HepG2 (cell line): ENCODE data around the gene LMAN1L. TPM values are rescaled to one million over a fixed set of nuclear protein-coding genes. Genes with fewer than 3 reads are reported as not detected.

Experiments
- ATAC-seq: fragments of 200-7000 bp; cut with Tn5 transposase; 3 replicates; pipeline ENCODE4 v1.9.1; 2020; ENCODE audit warnings: mild to moderate bottlenecking, moderate library complexity
- BruUV-seq: library from RNA; stranded (reverse); fragments of 400-500 nt; replicated peaks from 2 replicates; lab custom pipeline; 2021; lab: Mats Ljungman, UMichigan
- CTCF ChIA-PET: fragments of 300-600 bp; formaldehyde crosslinking; extraction: SDS; loops from one replicate; lab custom pipeline; 2021; ENCODE audit warnings: low total read pairs, inconsistent platforms, low intra/inter-chr PET ratio; lab: Yijun Ruan, JAX
- POLR2A ChIA-PET: fragments of 350-600 bp; sonication (Branson Sonifier 250); formaldehyde crosslinking; loops from one replicate; lab custom pipeline; 2020; ENCODE audit warnings: antibody characterized with exemption, inconsistent platforms; lab: Yijun Ruan, JAX
- DNase-seq: peaks from one replicate; pipeline ENCODE4 v3.0.0-alpha.2; 2015; ENCODE audit warnings: low spot score
- FAIRE-seq: peaks from 3 replicates; lab custom pipeline; 2011; peaks lifted over from hg19 to GRCh38; lab: Jason Lieb, UNC
- H2AFZ ChIP-seq: one replicate; pipeline ENCODE4 v1.6.1; 2011; ENCODE audit warnings: low read length, inconsistent platforms
- H3K27ac ChIP-seq: fragments of 300-600 bp; 3 replicates; pipeline ENCODE4 v1.8.0; 2011; ENCODE audit warnings: mixed run types, mild to moderate bottlenecking, mixed read lengths, low read length, inconsistent platforms; ENCODE audit not compliant: insufficient read depth; ENCODE audit errors: extremely low read length
- H3K27me3 ChIP-seq, 2 experiments: fragments of 200-600 bp in 1 of 2; 2 replicates in 1 of 2; 3 replicates in 1 of 2; pipeline versions ENCODE4 v1.6.0 to v1.8.0; 2011; ENCODE audit warnings: low read length in 2 of 2, mild to moderate bottlenecking in 2 of 2, moderate library complexity in 2 of 2, inconsistent platforms in 1 of 2; ENCODE audit not compliant: insufficient read depth in 2 of 2, control insufficient read depth in 1 of 2
- H3K36me3 ChIP-seq, 2 experiments: fragments of 200-600 bp in 1 of 2; replicated peaks in 1 of 2; 2 replicates in 1 of 2; 3 replicates in 1 of 2; pipeline versions ENCODE4 v1.5.1 to v1.8.0; 2011; ENCODE audit warnings: low read length in 2 of 2, inconsistent platforms in 1 of 2; ENCODE audit not compliant: insufficient read depth in 2 of 2, control insufficient read depth in 1 of 2
- H3K4me1 ChIP-seq: 2 replicates; pipeline ENCODE4 v1.5.1; 2012; ENCODE audit warnings: low read length, inconsistent platforms; ENCODE audit not compliant: insufficient read depth
- H3K4me2 ChIP-seq: 2 replicates; pipeline ENCODE4 v1.6.0; 2011; ENCODE audit warnings: low read depth, low read length, inconsistent platforms
- H3K4me3 ChIP-seq, 3 experiments: fragments of 200-600 bp in 1 of 3; sonication (generic), shearing (Covaris generic) in 1 of 3; replicated peaks in 1 of 3; 2 replicates each; pipeline ENCODE4 v1.5.1; 2011 to 2016; ENCODE audit warnings: low read length in 3 of 3, inconsistent platforms in 2 of 3, low read depth in 2 of 3, mild to moderate bottlenecking in 2 of 3, control low read depth in 1 of 3, mixed read lengths in 1 of 3; ENCODE audit not compliant: insufficient read depth in 1 of 3
- H3K79me2 ChIP-seq: one replicate; pipeline ENCODE4 v1.6.1; 2011; ENCODE audit warnings: low read length, inconsistent platforms; ENCODE audit not compliant: insufficient read depth
- H3K9ac ChIP-seq: 2 replicates; pipeline ENCODE4 v1.6.0; 2011; ENCODE audit warnings: mild to moderate bottlenecking, low read depth, low read length, inconsistent platforms; ENCODE audit not compliant: insufficient read depth
- H3K9me3 ChIP-seq: 2 replicates; pipeline ENCODE4 v1.5.1; 2012; ENCODE audit warnings: mild to moderate bottlenecking, low read length
- H4K20me1 ChIP-seq: 2 replicates; pipeline ENCODE4 v1.6.0; 2011; ENCODE audit warnings: inconsistent platforms, mild to moderate bottlenecking, low read length, moderate library complexity; ENCODE audit not compliant: insufficient read depth
- BRD4 ChIP-seq: sonication (generic); formaldehyde crosslinking; IDR thresholded peaks from 2 replicates; pipeline ENCODE4 v1.4.0; 2020; ENCODE audit warnings: missing genetic modification reagents
- MEF2D ChIP-seq: sonication (generic); formaldehyde crosslinking; IDR thresholded peaks from 2 replicates; pipeline ENCODE4 v1.5.1; 2020; ENCODE audit warnings: mild to moderate bottlenecking, missing genetic modification reagents
- STAG1 ChIP-seq: sonication (generic); formaldehyde crosslinking; IDR thresholded peaks from 2 replicates; pipeline ENCODE4 v1.4.0; 2020; ENCODE audit warnings: missing genetic modification reagents
- UBTF ChIP-seq: sonication (generic); formaldehyde crosslinking; IDR thresholded peaks from 2 replicates; pipeline ENCODE4 v1.4.0; 2020; ENCODE audit warnings: mild to moderate bottlenecking, missing genetic modification reagents
- ZBTB20 ChIP-seq: sonication (generic); formaldehyde crosslinking; IDR thresholded peaks from 2 replicates; pipeline ENCODE4 v1.8.1; 2023; ENCODE audit warnings: missing genetic modification reagents, low read depth, mild to moderate bottlenecking, borderline replicate concordance
- ZBTB7A ChIP-seq: sonication (generic); formaldehyde crosslinking; IDR thresholded peaks from 2 replicates; pipeline ENCODE4 v1.8.0; 2022; ENCODE audit warnings: mild to moderate bottlenecking, missing genetic modification reagents
- ZNF580 ChIP-seq: IDR thresholded peaks from 2 replicates; pipeline ENCODE4 v1.6.1; 2016; ENCODE audit warnings: low read depth, borderline replicate concordance
- whole genome bisulfite sequencing: methylation state at CpG from one replicate; pipeline ENCODE4 v1.1.6; 2017; ENCODE audit warnings: low lambda C conversion rate; 5-methylcytosine and 5-hydroxymethylcytosine counted together
- in situ Hi-C: cut with HindIII; loops from 2 replicates; pipeline ENCODE4 v1.10.0; 2017; ENCODE audit warnings: low pct_unique_long_range_greater_than_20kb; ENCODE audit not compliant: extremely low pct_ligation_motif_present
- intact Hi-C: fragments of 100-400 bp; cut with micrococcal nuclease; formaldehyde crosslinking; loops from one replicate; pipeline ENCODE4 v1.10.0; 2022; ENCODE audit not compliant: unreplicated experiment
- polyA plus RNA-seq, 8 experiments: library from polyadenylated mRNA; depleted of rRNA in 3 of 8; stranded (reverse) in 7 of 8; unstranded in 1 of 8; fragments of >200 nt; fragmentation: Illumina TruSeq in 4 of 8; extraction: Trizol in 4 of 8; gene quantifications; 2 replicates each; pipeline versions ENCODE4 v1.2.1 to v1.2.3, GENCODE V29; 2011 to 2016; ENCODE audit warnings: low read depth in 4 of 8, missing spikeins in 1 of 8, mixed read lengths in 1 of 8; ENCODE audit not compliant: insufficient read depth in 1 of 8
- total RNA-seq, 5 experiments: library from RNA; depleted of rRNA; stranded (reverse); fragments of >200 nt; fragmentation: Illumina TruSeq; extraction: Trizol; gene quantifications; 2 replicates each; pipeline ENCODE4 v1.2.3, GENCODE V29; 2016; ENCODE audit warnings: low read depth in 1 of 5
- TF ChIP-seq, protein P1 (sequence below), 2 experiments: sonication (generic) in 1 of 2; formaldehyde crosslinking in 1 of 2; IDR thresholded peaks; 2 replicates each; pipeline versions ENCODE4 v1.4.0 to v1.6.1; 2018 to 2020; ENCODE audit warnings: missing genetic modification reagents in 2 of 2, borderline replicate concordance in 1 of 2, low read depth in 1 of 2, mild to moderate bottlenecking in 1 of 2, missing biosample characterization in 1 of 2
- TF ChIP-seq, protein P2 (sequence below): sonication (generic); formaldehyde crosslinking; IDR thresholded peaks from 2 replicates; pipeline ENCODE4 v1.9.0; 2021; ENCODE audit warnings: missing genetic modification reagents, borderline replicate concordance

LMAN1L gene
- total and polyA plus RNA-seq, 2 of the 13 experiments (the other 11 are each of a cell fraction or from before 2014, with no cell fraction given): not detected

DNA sequence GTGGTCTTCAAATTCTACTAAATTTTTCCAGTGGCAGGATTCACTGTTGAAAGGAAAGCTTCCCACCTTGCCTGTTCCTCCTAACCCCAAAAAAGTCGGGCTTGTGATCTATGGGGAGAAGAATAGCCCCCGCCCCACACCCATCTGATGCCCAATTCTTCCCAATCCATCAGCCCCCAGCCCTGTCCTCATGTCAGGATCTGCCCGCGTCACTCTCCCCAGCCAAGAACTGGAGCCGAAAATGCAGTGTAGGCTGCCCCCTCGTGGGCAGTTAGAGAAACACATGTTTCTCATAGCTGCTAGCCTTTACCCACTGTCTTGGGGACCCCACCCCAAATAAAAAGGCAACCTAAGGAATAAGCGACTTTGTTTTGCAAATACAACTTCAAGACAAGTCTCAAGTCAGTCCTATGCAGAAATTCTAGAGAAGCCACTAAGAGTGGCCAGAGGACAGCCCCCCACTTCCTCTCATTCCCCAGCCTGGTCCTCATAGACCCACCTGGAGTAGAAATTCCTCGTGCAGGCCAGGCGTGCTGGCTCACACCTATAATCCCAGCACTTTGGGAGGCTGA, 43.8 kb upstream of the LMAN1L start:
- Histone ChIP-seq H3K4me1 (peaks cover 36% of the 10 kb centered on the region), H3K4me3 (peak overlapping the region; percentile 27 to 58 (median 44); a peak in 5 of 6 replicates), H3K27me3 (no peaks in the 10 kb centered on the region), H3K27ac (no peak overlapping the region), H3K36me3 (no peaks in the 10 kb centered on the region), H3K79me2 (no peaks in the 10 kb centered on the region), H3K9me3 (no peaks in the 10 kb centered on the region), H2AFZ (no peak overlapping the region), H3K4me2 (peak overlapping the region; percentile 87), H3K9ac (no peak overlapping the region), H4K20me1 (no peaks in the 10 kb centered on the region)
- intact Hi-C loops (loop anchor here (10.0 kb wide), 1 partner anchor 64 kb away; no protein-coding TSS in a partner anchor), in situ Hi-C loops (loop anchor here (5.0 kb wide), 2 partner anchors 132 to 397 kb away; no protein-coding TSS in a partner anchor)
- no TSS peak for BruUV-seq
- FAIRE-seq (peak; percentile 73), ATAC-seq (peak; percentile 31), DNase-seq (peak; percentile 55)
- ChIA-PET POLR2A (interaction anchor here (0.6 to 2.3 kb wide), 8 partner anchors 9 to 137 kb away, joined by 4 to 13 read pairs (median 7); partner anchors contain the start of gene CYP1A1), CTCF (interaction anchor here (0.8 to 5.8 kb wide), 8 partner anchors 28 to 150 kb away, joined by 3 to 59 read pairs (median 5); no protein-coding TSS in a partner anchor)
- 4% methylated on average over 8 of the region's 9 CpGs for WGBS
- TF ChIP-seq ZNF580 (CRISPR knock-in tag) (no peak), MEF2D (CRISPR knock-in tag) (0 out of 2 replicates have a peak, but pooled peaks have one; percentile 33), UBTF (no peak), STAG1 (peak; percentile 97), BRD4 (CRISPR knock-in tag) (no peak), ZBTB7A (CRISPR knock-in tag) (0 out of 2 replicates have a peak, but pooled peaks have one; percentile 46), ZBTB20 (CRISPR knock-in tag) (0 out of 2 replicates have a peak, but pooled peaks have one; percentile 45)
- TF ChIP-seq, protein P1, sequence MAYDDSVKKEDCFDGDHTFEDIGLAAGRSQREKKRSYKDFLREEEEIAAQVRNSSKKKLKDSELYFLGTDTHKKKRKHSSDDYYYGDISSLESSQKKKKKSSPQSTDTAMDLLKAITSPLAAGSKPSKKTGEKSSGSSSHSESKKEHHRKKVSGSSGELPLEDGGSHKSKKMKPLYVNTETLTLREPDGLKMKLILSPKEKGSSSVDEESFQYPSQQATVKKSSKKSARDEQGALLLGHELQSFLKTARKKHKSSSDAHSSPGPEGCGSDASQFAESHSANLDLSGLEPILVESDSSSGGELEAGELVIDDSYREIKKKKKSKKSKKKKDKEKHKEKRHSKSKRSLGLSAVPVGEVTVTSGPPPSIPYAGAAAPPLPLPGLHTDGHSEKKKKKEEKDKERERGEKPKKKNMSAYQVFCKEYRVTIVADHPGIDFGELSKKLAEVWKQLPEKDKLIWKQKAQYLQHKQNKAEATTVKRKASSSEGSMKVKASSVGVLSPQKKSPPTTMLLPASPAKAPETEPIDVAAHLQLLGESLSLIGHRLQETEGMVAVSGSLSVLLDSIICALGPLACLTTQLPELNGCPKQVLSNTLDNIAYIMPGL (CRISPR knock-in tag; IDR thresholded peaks at IDR 0.05; ENCODE audit: borderline replicate concordance in 1 of 2, low read depth in 1 of 2): 0 out of 4 replicates have a peak, but pooled peaks of 1 of the 2 experiments have one; percentile 30
- TF ChIP-seq, protein P2, sequence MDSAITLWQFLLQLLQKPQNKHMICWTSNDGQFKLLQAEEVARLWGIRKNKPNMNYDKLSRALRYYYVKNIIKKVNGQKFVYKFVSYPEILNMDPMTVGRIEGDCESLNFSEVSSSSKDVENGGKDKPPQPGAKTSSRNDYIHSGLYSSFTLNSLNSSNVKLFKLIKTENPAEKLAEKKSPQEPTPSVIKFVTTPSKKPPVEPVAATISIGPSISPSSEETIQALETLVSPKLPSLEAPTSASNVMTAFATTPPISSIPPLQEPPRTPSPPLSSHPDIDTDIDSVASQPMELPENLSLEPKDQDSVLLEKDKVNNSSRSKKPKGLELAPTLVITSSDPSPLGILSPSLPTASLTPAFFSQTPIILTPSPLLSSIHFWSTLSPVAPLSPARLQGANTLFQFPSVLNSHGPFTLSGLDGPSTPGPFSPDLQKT: no peak
